RKO (cell line): ENCODE measurements around the gene BABAM2.
"Not testable (repeated sequence)": the region's sequence is repeated elsewhere in the genome, so short reads cannot be mapped to it uniquely, and the experiment has no call there.

ENCODE experiments used
- DNase-seq: peaks from one replicate; pipeline ENCODE4 v3.0.0-alpha.2; 2016; ENCODE audit warnings: low spot score

Gene BABAM2

GRCh38 chr2:27890146-27890923 lies at the start of gene BABAM2, which contains the start of gene RBKS:
TSS of gene BABAM2 (plus strand) at chr2:27890729. CDS start at chr2:27894557, 3,828 bp downstream.
TSS of gene RBKS (minus strand) at chr2:27890387. CDS start at chr2:27890345, 42 bp downstream.
- peak; percentile 83 for DNase-seq

DNA sequence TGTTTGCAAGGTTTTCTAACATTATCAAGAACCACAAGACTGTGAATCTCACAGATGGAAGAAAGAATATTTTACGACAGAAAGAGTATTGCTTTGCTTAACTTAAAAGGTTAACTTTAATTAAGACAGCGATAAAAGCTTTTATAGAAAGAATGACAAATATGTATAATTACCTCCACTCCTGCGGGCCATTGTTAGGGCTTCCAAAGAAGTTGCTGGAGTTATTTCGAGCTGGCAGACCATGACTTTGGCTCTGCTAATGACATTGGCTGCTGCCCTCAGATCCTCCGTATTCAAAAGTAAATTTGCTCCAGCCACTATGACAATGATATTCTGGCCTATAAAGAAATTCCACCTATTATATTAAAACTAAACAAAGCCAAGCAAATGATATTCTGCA lies 47.6 kb upstream of the BABAM2 start:
- no peak for DNase-seq

DNA sequence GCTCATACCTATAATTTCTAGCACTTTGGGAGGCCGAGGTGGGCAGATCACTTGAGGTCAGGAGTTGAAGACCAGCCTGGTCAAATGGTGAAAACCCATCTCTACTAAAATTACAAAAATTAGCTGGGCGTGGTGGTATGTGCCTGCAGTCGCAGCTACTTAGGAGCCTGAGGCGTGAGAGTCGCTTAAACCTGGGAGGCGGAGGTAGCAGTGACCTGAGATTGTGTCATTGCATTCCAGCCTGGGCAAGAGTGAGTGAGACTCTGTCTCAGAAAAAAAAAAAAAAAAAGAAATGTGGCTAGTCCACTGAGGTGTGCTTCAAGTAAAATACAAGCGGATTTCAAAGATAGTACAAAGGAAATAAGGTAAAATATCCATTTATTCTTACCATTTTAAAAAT lies 46.5 kb upstream of the BABAM2 start:
- no peak for DNase-seq

- no peak for DNase-seq
These were observed 45.7 kb upstream of the BABAM2 start for GRCh38 chr2:27844821-27845255.

- no peak for DNase-seq
These were observed 43.2 kb upstream of the BABAM2 start for GRCh38 chr2:27847333-27847732.

DNA sequence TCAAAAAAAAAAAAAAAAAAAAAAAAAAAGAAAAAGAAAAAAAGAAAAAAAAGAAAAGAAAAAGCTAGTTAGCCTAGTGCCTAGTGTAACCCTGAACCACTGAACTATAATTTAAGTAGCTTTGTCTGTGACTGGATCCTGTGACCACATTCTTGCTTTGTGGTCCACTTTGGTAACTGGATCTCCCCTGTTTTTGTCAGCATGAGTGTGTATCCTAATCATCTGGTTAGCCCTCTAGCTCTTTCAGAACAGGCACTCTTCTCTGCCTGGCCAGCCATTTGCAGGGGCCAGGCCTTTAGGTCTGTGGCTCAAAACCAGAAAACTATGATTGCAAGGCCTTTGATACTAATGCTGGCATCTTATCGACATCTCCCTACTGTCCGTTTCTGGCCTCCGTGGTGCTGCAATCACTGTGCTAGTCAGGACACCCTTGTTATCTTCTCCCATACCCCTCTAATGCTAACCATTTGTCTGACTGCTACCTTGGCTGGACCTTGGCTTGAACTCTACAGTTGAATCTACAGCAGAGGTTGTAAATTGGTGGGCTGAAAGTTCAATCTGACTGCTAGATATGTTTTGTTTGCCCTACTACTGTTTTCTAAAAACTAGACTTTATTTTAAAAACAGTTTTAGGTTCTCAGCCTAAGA lies 40.8 kb upstream of the BABAM2 start:
- DNase-seq: no peak

GRCh38 chr2:27852691-27853090 lies 37.8 kb upstream of the BABAM2 start:
- no peak for DNase-seq

DNA sequence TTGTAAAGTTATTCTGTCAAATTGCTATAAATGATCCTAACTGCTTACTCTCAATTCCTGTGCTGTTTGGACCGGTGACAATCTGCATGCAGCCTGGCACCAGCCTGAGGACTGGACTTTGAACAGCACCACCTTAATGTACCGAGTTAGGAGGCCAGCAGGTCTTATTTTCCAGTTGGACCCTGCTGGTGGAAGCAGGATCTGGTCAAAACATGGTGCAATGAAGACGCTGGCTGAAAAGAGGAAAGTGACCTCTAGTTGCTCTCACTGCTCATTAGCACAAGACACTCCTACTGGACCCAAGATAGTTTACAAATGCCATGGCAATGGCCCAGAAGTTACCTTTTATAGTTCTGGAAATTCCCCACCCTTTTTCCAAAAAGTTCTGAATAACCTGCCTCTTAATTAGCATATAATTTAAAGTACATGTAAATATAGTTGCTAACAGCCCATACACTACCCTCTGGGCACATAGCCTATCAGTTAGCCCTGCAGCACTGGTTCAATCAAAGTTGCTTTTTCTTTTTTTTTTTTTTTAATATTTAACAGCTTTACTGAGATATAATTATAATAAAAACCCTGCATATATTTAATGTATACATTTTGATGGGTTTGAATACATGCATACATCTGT lies 36.2 kb upstream of the BABAM2 start:
- DNase-seq: no peak

- DNase-seq: peak; percentile 69
These were observed 35.1 kb upstream of the BABAM2 start for GRCh38 chr2:27855476-27855875.

DNA sequence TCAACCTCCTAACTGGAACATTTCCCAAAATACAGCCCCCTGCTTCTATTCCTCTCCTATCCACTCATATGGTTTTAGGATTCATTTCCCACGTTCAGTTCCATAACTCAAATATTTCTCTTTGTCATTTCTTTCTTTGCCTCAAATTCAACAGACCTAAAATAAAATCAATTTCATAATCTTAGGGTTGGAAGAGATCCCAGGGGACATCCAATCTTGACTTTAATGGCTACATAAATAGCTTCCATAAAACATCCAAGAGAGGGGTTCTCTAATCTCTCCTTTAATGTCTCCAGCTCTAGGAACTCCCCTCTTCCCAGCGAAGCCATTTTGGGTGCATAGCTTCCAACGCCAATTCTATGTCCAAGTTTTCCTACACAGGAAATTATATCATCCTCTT lies 34.1 kb upstream of the BABAM2 start:
- DNase-seq: no peak

GRCh38 chr2:27856956-27857355 lies 33.6 kb upstream of the BABAM2 start:
- DNase-seq: no peak

GRCh38 chr2:27857417-27858172 lies 32.9 kb upstream of the BABAM2 start:
- peak; percentile 62 for DNase-seq

DNA sequence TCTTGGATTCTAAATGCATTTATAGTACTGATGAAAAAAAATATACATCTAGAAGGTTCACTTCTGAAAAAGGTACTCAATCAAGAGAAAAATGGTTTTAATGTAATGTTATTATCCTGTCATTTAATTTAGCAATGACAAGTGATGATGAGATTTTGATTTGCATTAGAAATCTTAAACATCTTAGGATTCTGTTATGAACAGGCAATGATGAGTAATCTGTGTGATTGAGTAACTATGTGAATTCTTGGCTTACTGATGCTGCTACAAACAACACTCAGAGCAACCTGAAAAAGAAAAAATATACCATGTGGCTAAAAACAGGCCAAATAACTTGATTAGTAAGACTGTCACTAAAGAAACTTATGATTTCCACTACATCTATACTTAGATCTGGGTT lies 30.4 kb upstream of the BABAM2 start:
- DNase-seq: peak; percentile 61

DNA sequence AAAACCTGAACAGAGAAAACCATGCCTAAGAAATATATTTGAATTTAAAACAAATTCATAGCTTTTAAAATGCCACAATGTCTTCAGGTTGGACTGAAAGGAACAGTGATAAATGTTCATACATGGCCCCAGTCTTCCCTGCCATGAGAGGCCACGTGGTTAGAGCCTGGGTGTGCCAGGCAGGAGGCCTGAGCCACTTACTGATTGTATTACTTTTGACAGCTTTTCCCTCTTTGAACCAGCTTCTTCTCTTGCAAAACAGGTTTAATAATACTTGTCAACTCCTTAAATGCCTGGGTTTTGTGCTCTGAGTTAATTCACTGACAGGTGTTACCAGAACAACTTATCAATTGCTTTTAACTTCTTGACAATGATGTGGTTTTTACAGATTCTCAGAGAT lies 27.4 kb upstream of the BABAM2 start:
- DNase-seq: no peak

DNA sequence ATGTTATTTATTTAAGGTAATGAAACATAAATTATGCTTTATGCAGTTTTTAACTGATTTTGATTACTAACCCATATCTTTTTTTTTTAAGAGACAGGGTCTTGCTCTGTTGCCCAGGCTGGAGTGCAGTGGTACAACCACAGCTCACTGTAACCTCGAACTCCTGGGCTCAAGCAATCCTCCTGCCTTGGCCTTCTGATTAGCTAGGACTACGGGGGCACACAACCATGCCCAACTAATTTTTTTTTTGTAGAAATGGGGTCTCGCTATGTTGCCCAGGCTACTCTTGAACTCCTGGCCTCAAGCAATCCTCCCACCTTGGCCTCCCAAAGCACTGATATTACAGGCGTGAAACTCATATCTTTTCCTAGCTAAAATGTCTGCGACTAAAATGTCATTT lies 26.6 kb upstream of the BABAM2 start:
- DNase-seq: not testable (repeated sequence)

GRCh38 chr2:27866237-27866636 lies 24.3 kb upstream of the BABAM2 start:
- DNase-seq: no peak

DNA sequence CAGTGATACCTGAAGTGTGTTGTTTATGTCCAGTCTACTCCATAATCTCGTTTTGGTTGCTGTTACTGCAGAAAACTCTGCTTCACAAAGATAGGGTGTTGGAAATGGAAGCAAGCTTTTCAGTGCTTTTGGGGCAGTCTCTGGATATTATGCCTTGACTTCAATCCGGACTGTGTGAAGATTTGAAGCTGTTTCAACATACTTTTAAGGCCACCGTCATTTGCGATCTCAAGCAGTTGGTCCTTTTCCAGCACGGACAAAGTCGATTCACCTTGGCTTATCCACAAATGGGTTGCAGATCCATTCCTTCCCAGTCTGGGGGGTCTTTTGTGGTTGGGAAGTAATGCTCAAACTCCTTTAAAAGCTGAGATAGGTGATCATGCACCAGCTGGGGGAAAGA lies 20.8 kb upstream of the BABAM2 start:
- no peak for DNase-seq

DNA sequence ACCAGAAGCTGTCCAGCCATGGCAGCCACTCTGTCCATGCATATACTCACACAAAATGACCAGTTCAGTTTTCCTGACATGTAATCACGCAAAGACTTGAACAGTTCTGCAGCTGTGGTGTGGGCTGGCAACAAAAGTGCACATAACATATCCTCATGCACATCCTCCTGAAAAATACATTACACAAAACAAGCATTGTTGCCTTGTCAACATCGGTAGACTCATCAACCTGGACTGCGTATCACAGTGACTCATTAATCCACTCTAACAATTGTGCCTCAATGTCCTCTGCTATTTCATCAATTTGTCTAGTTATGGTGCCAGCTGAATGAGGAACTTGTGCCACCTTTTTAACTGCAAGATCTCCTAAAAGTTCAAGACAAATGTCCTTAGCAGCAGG lies 19.8 kb upstream of the BABAM2 start:
- DNase-seq: peak; percentile 41

- DNase-seq: no peak
These were observed 18.7 kb upstream of the BABAM2 start for GRCh38 chr2:27871802-27872201.

- no peak for DNase-seq
These were observed 17.4 kb upstream of the BABAM2 start for GRCh38 chr2:27873091-27873490.

GRCh38 chr2:27875089-27875881 lies 15.2 kb upstream of the BABAM2 start:
- DNase-seq: no peak
